CD4-positive, alpha-beta T cell treated with Interleukin-4 for 1 hour (primary cell): ENCODE results near the gene LYPD4.

Experiments used
- DNase-seq, 2 donors: peaks; one replicate each; pipeline ENCODE4 v3.0.0-alpha.2; 2020 to 2022

LYPD4 gene

GRCh38 chr19:41872775-41873647 is 28.5 kb upstream of the LYPD4 start:
- peak; percentile 70 to 71 for DNase-seq

GRCh38 chr19:41872384-41872774 is 27.9 kb upstream of the LYPD4 start:
- DNase-seq, result no peak

GRCh38 chr19:41871573-41872383 is 27.3 kb upstream of the LYPD4 start:
- DNase-seq, result peak; percentile 56 to 72

GRCh38 chr19:41870401-41870873 is 26.0 kb upstream of the LYPD4 start:
- no peak for DNase-seq

GRCh38 chr19:41869374-41869955 is 25.0 kb upstream of the LYPD4 start:
- no peak for DNase-seq

- DNase-seq, result no peak
These were observed 24.5 kb upstream of the LYPD4 start for GRCh38 chr19:41868989-41869300.

- DNase-seq, result no peak
These were observed 23.9 kb upstream of the LYPD4 start for GRCh38 chr19:41868120-41868988.

- no peak for DNase-seq
These were observed 21.8 kb upstream of the LYPD4 start for GRCh38 chr19:41866284-41866683.

GRCh38 chr19:41864374-41864773 is 19.9 kb upstream of the LYPD4 start:
- no peak for DNase-seq

GRCh38 chr19:41863209-41863931 is 18.9 kb upstream of the LYPD4 start:
- DNase-seq, result no peak

- DNase-seq, result no peak
These were observed 18.0 kb upstream of the LYPD4 start for GRCh38 chr19:41862445-41862986.

- no peak for DNase-seq
These were observed 17.4 kb upstream of the LYPD4 start for GRCh38 chr19:41861846-41862245.

GRCh38 chr19:41861116-41861768 is 16.8 kb upstream of the LYPD4 start:
- no peak for DNase-seq

- no peak for DNase-seq
These were observed 16.1 kb upstream of the LYPD4 start for GRCh38 chr19:41860419-41861115.

GRCh38 chr19:41859618-41860418 is 15.3 kb upstream of the LYPD4 start, which contains the start of gene RPS19:
TSS of gene RPS19 (plus strand) at chr19:41860255. CDS start at chr19:41860775, 520 bp downstream.
- peak; percentile 98 to 99 for DNase-seq

- no peak for DNase-seq
These were observed 14.7 kb upstream of the LYPD4 start for GRCh38 chr19:41859213-41859617.

GRCh38 chr19:41853768-41854167 is 9.3 kb upstream of the LYPD4 start:
- DNase-seq, result no peak

- no peak for DNase-seq
These were observed 8.9 kb upstream of the LYPD4 start for GRCh38 chr19:41853344-41853743.

- no peak for DNase-seq
These were observed 7.0 kb upstream of the LYPD4 start for GRCh38 chr19:41851456-41851855.
